Superior temporal gyrus (tissue), 1 donor: ENCODE measurements around the gene RCAN3.
"Not testable (repeated sequence)": the region's sequence is repeated elsewhere in the genome, so short reads cannot be mapped to it uniquely, and the experiment has no call there.

ENCODE experiments used
- DNase-seq: peaks from one replicate; pipeline ENCODE4 v3.0.0-alpha.2; 2016; ENCODE audit errors: extremely low spot score

Gene RCAN3

GRCh38 chr1:24486331-24487065 is 16.1 kb upstream of the RCAN3 start:
- no peak for DNase-seq

GRCh38 chr1:24487455-24487854 is 15.2 kb upstream of the RCAN3 start:
- no peak for DNase-seq

GRCh38 chr1:24488159-24488558 is 14.5 kb upstream of the RCAN3 start:
- DNase-seq = not testable (repeated sequence)

GRCh38 chr1:24489674-24490073 is 13.0 kb upstream of the RCAN3 start:
- no peak for DNase-seq

- DNase-seq = no peak
Observed at GRCh38 chr1:24490101-24490781, 12.4 kb upstream of the RCAN3 start.

GRCh38 chr1:24491577-24492360 is 10.9 kb upstream of the RCAN3 start:
- no peak for DNase-seq

- DNase-seq = not testable (repeated sequence)
Observed at GRCh38 chr1:24492935-24493334, 9.7 kb upstream of the RCAN3 start.

- DNase-seq = no peak
Observed at GRCh38 chr1:24493785-24494184, 8.9 kb upstream of the RCAN3 start.

GRCh38 chr1:24498589-24498988 is 4.0 kb upstream of the RCAN3 start:
- no peak for DNase-seq

GRCh38 chr1:24500448-24501048 is 2.1 kb upstream of the RCAN3 start:
- no peak for DNase-seq

GRCh38 chr1:24501371-24502064 is 1.1 kb upstream of the RCAN3 start:
- DNase-seq = no peak

GRCh38 chr1:24502065-24502708 is 449 bp upstream of the RCAN3 start:
- peak; percentile 29 for DNase-seq

GRCh38 chr1:24503059-24503751 is 569 bp downstream of the RCAN3 start:
- no peak for DNase-seq

- peak; percentile 44 for DNase-seq
Observed at GRCh38 chr1:24503870-24504523, 1.4 kb downstream of the RCAN3 start.

- no peak for DNase-seq
Observed at GRCh38 chr1:24504560-24504959, 1.9 kb downstream of the RCAN3 start.

GRCh38 chr1:24505816-24506215 is 3.2 kb downstream of the RCAN3 start:
- DNase-seq = peak; percentile 58

GRCh38 chr1:24506691-24507381 is 4.2 kb downstream of the RCAN3 start:
- no peak for DNase-seq

- no peak for DNase-seq
Observed at GRCh38 chr1:24507405-24507804, 4.8 kb downstream of the RCAN3 start.

GRCh38 chr1:24508911-24509310 is 6.3 kb downstream of the RCAN3 start:
- DNase-seq = no peak
